Measurements from ENCODE around the gene INSRR. TPM values are rescaled to one million over a fixed set of nuclear protein-coding genes. Genes with fewer than 3 reads are reported as not detected.

Gene INSRR
- total and polyA plus RNA-seq, 9 of the 15 experiments (the other 6 are each of a cell fraction or from before 2014, with no cell fraction given), result 0.03 to 0.18 (median 0.06) TPM; not detected in 3

- TF ChIP-seq AFF4 (CRISPR knock-in tag; IDR thresholded peaks at IDR 0.05) (peak; percentile 93), MEIS2 (IDR thresholded peaks at IDR 0.05; ENCODE audit: partially characterized antibody) (peak; percentile 6), ZNF639 (CRISPR knock-in tag; conservative IDR thresholded peaks at IDR 0.05 in 1 of 2, IDR thresholded peaks at IDR 0.05 in 1 of 2) (peak in 1 of 2 experiments; percentile 84; a peak in 2 of 4 replicates), ZNF592 (IDR thresholded peaks at IDR 0.05) (peak; percentile 98), NR4A1 (CRISPR knock-in tag; IDR thresholded peaks at IDR 0.05) (no peak; the same call in 1 of the 2 replicates), NR4A1 (tag; IDR thresholded peaks at IDR 0.05) (peak; percentile 90), RBBP5 (IDR thresholded peaks at IDR 0.05; ENCODE audit: borderline replicate concordance, insufficient read depth, low read length, poor library complexity, severe bottlenecking) (peak; percentile 46), TRIM24 (IDR thresholded peaks at IDR 0.05) (peak in 1 of 2 experiments; percentile 43; a peak in 1 of 4 replicates), ZNF174 (CRISPR knock-in tag; IDR thresholded peaks at IDR 0.05) (no peak), ETS1 (conservative IDR thresholded peaks at IDR 0.05; ENCODE audit: control insufficient read depth, low read depth, low read length) (peak; percentile 79), SMAD1 (IDR thresholded peaks at IDR 0.05; ENCODE audit: low read depth, low read length, partially characterized antibody) (peak; percentile 27), U2AF2 (optimal IDR thresholded peaks at IDR 0.05; ENCODE audit: low read depth, low read length) (no peak), RAD21 (CRISPR knock-in tag; conservative IDR thresholded peaks at IDR 0.05 in 1 of 2, IDR thresholded peaks at IDR 0.05 in 1 of 2) (peak; percentile 37 to 44), DMBX1 (CRISPR knock-in tag; IDR thresholded peaks at IDR 0.05; ENCODE audit: borderline replicate concordance) (peak; percentile 76; the same call in 1 of the 2 replicates)
Measured at GRCh38 chr1:156813750-156814570, 45.0 kb downstream of the INSRR start (continued).

Measured in K562 (cell line).